Liver (tissue), 9 donors: Measurements from ENCODE around the gene TCOF1. TPM values are rescaled to one million over a fixed set of nuclear protein-coding genes. Genes with fewer than 3 reads are reported as not detected.
"Not testable (repeated sequence)": the region's sequence is repeated elsewhere in the genome, so short reads cannot be mapped to it uniquely, and the experiment has no call there.

Experiments used
- DNase-seq: peaks from one replicate; pipeline ENCODE4 v3.0.0-alpha.2; 2017; ENCODE audit warnings: low spot score
- H3K27ac ChIP-seq, 2 donors: one replicate each; pipeline ENCODE4 v1.7.0; 2013; ENCODE audit warnings: inconsistent platforms in 2 of 2, low read length in 2 of 2, control low read depth in 1 of 2, low read depth in 1 of 2, mild to moderate bottlenecking in 1 of 2
- H3K27me3 ChIP-seq, 4 donors: one replicate each; pipeline versions ENCODE4 v1.6.1 to v1.7.0; 2013; ENCODE audit warnings: low read length in 3 of 4, inconsistent platforms in 1 of 4, mild to moderate bottlenecking in 1 of 4, moderate library complexity in 1 of 4; ENCODE audit not compliant: control insufficient read depth in 4 of 4, insufficient read depth in 4 of 4
- H3K36me3 ChIP-seq, 4 donors: one replicate each; pipeline versions ENCODE4 v1.6.1 to v1.7.0; 2013; ENCODE audit warnings: low read length in 3 of 4, mild to moderate bottlenecking in 3 of 4, low read depth in 1 of 4, moderate library complexity in 1 of 4; ENCODE audit not compliant: control insufficient read depth in 4 of 4, insufficient read depth in 3 of 4
- H3K4me1 ChIP-seq, 4 donors: one replicate each; pipeline versions ENCODE4 v1.6.1 to v1.7.0; 2013; ENCODE audit warnings: low read length in 3 of 4, mild to moderate bottlenecking in 3 of 4, moderate library complexity in 1 of 4; ENCODE audit not compliant: control insufficient read depth in 4 of 4, insufficient read depth in 4 of 4
- H3K4me3 ChIP-seq, 3 donors: one replicate each; pipeline versions ENCODE4 v1.6.1 to v1.7.0; 2013; ENCODE audit warnings: low read length in 3 of 3, control low read depth in 1 of 3, low read depth in 1 of 3, mild to moderate bottlenecking in 1 of 3
- H3K9ac ChIP-seq, 2 donors: one replicate each; pipeline ENCODE4 v1.7.0; 2013; ENCODE audit warnings: low read length in 2 of 2, mild to moderate bottlenecking in 2 of 2, moderate library complexity in 2 of 2, control low read depth in 1 of 2, low read depth in 1 of 2
- H3K9me3 ChIP-seq, 4 donors: one replicate each; pipeline versions ENCODE4 v1.6.1 to v1.7.0; 2013; ENCODE audit warnings: low read length in 3 of 4; ENCODE audit not compliant: control insufficient read depth in 4 of 4
- CTCF ChIP-seq: fragments of 150-350 bp; IDR thresholded peaks from 2 replicates; pipeline ENCODE4 v1.5.1; 2017; ENCODE audit warnings: improper control_type of control experiment, low read depth, low read length; ENCODE audit not compliant: missing input control
- EGR1 ChIP-seq, 2 donors: IDR thresholded peaks; 2 replicates each; pipeline ENCODE4 v1.6.1; 2016 to 2018; ENCODE audit warnings: antibody characterized with exemption in 2 of 2, low read depth in 2 of 2
- FOXA1 ChIP-seq: IDR thresholded peaks from 2 replicates; pipeline ENCODE4 v1.6.1; 2016; ENCODE audit warnings: antibody characterized with exemption
- FOXA2 ChIP-seq: IDR thresholded peaks from 2 replicates; pipeline ENCODE4 v1.6.1; 2016; ENCODE audit warnings: antibody characterized with exemption
- JUND ChIP-seq, 2 donors: IDR thresholded peaks; 2 replicates each; pipeline ENCODE4 v1.6.1; 2016; ENCODE audit warnings: antibody characterized with exemption in 2 of 2
- MAX ChIP-seq: IDR thresholded peaks from 2 replicates; pipeline ENCODE4 v1.6.1; 2016; ENCODE audit warnings: antibody characterized with exemption
- RAD21 ChIP-seq, 2 donors: IDR thresholded peaks; 2 replicates each; pipeline ENCODE4 v1.6.1; 2016; ENCODE audit warnings: antibody characterized with exemption in 2 of 2, mild to moderate bottlenecking in 2 of 2
- REST ChIP-seq: IDR thresholded peaks from 2 replicates; pipeline ENCODE4 v1.6.1; 2016; ENCODE audit warnings: antibody characterized with exemption, mild to moderate bottlenecking
- RXRA ChIP-seq, 2 donors: IDR thresholded peaks; 2 replicates each; pipeline ENCODE4 v1.6.1; 2017 to 2018; ENCODE audit warnings: antibody characterized with exemption in 2 of 2, mild to moderate bottlenecking in 1 of 2
- YY1 ChIP-seq: IDR thresholded peaks from 2 replicates; pipeline ENCODE4 v1.6.1; 2016; ENCODE audit warnings: antibody characterized with exemption, mild to moderate bottlenecking
- WGBS: extraction: QIAGEN DNeasy Blood & Tissue Kit; methylation state at CpG from one replicate; pipeline ENCODE4 v1.1.7; 2013; 5-methylcytosine and 5-hydroxymethylcytosine counted together
- polyA plus RNA-seq, 2 donors: library from polyadenylated mRNA; stranded (reverse) in 1 of 2; unstranded in 1 of 2; fragments of 200-250 nt in 1 of 2; fragments of >200 nt in 1 of 2; fragmentation: Nextera tagmentation in 1 of 2; extraction: Ambion mirVana in 1 of 2; gene quantifications; one replicate each; pipeline versions ENCODE4 v1.2.1 to v1.2.3, GENCODE V29; 2013 to 2015
- total RNA-seq, 2 donors: library from RNA; depleted of rRNA; stranded (reverse); fragments of >200 nt; gene quantifications; one replicate each; pipeline ENCODE4 v1.2.3, GENCODE V29; 2014
- donor health status: healthy.
- donor health status: healthy.
- donor health status: healthy.
- donor health status: healthy.
- donor health status: healthy.

TCOF1 gene
- total and polyA plus RNA-seq, 4 donors, result 3.2 to 8.5 (median 6.4) TPM

GRCh38 chr5:150413176-150413901, 55.8 kb downstream of the TCOF1 start:
- Histone ChIP-seq H3K4me3 (no peak overlapping the region), H3K4me1 (peaks cover 0 to 26% (median 15%) of the 10 kb centered on the region in 4 donors)
- WGBS, result 76% methylated on average over 12 of the region's 12 CpGs

GRCh38 chr5:150413902-150414790, 56.6 kb downstream of the TCOF1 start:
- not testable (repeated sequence) for H3K27me3 ChIP-seq, DNase-seq, H3K9me3 ChIP-seq, H3K36me3 ChIP-seq, H3K4me3 ChIP-seq, H3K9ac ChIP-seq
- 93% methylated on average over 16 of the region's 16 CpGs for WGBS
- peaks cover 0 to 26% (median 15%) of the 10 kb centered on the region in 4 donors for H3K4me1 ChIP-seq
- H3K27ac ChIP-seq, result peak overlapping the region in 1 of 2 donors; percentile 84

More at GRCh38 chr5:150413176-150413901, 55.8 kb downstream of the TCOF1 start:
- no peaks in the 10 kb centered on the region for H3K9me3 ChIP-seq
- no peak for DNase-seq
- no peaks in the 10 kb centered on the region for H3K36me3 ChIP-seq
- no peaks in the 10 kb centered on the region for H3K27me3 ChIP-seq
- TF ChIP-seq EGR1 (IDR thresholded peaks at IDR 0.05; ENCODE audit: low read depth in 2 of 2) (no peak), YY1 (no peak), JUND (IDR thresholded peaks at IDR 0.05) (no peak), REST (no peak), CTCF (no peak), FOXA1 (no peak), MAX (no peak), RAD21 (IDR thresholded peaks at IDR 0.05) (no peak), FOXA2 (no peak), RXRA (IDR thresholded peaks at IDR 0.05) (no peak)
- H3K9ac ChIP-seq, result peak overlapping the region; percentile 67 to 75
- peak overlapping the region; percentile 84 to 88 for H3K27ac ChIP-seq
